OCI-LY1 (cell line): ENCODE measurements around the gene SAMD1.

Source experiments
- H2AFZ ChIP-seq: fragments of 200-600 bp; sonication (generic), shearing (Covaris generic); 2 replicates; pipeline ENCODE4 v1.6.0; 2014; ENCODE audit warnings: antibody characterized with exemption, mild to moderate bottlenecking, low read length
- H3F3A ChIP-seq: fragments of 200-600 bp; sonication (generic), shearing (Covaris generic); 2 replicates; pipeline ENCODE4 v1.6.0; 2014; ENCODE audit warnings: mild to moderate bottlenecking, antibody characterized with exemption, low read length, moderate library complexity; ENCODE audit not compliant: insufficient read depth
- H3K27ac ChIP-seq: fragments of 200-600 bp; sonication (generic); 2 replicates; pipeline ENCODE4 v1.5.1; 2014; ENCODE audit warnings: low read length, mixed run types, mild to moderate bottlenecking, low read depth; ENCODE audit not compliant: poor library complexity, severe bottlenecking
- H3K27me3 ChIP-seq: fragments of 200-600 bp; sonication (generic); 2 replicates; pipeline ENCODE4 v1.6.0; 2014; ENCODE audit warnings: antibody characterized with exemption, mild to moderate bottlenecking, low read length, moderate library complexity; ENCODE audit not compliant: insufficient read depth
- H3K36me3 ChIP-seq: fragments of 200-600 bp; sonication (generic); 2 replicates; pipeline ENCODE4 v1.6.1; 2014; ENCODE audit warnings: mild to moderate bottlenecking, antibody characterized with exemption, low read length, moderate library complexity, mixed read lengths; ENCODE audit not compliant: insufficient read depth
- H3K4me1 ChIP-seq: fragments of 200-600 bp; sonication (generic); 2 replicates; pipeline ENCODE4 v1.5.1; 2014; ENCODE audit warnings: mild to moderate bottlenecking, low read length, moderate library complexity; ENCODE audit not compliant: insufficient read depth, severe bottlenecking
- H3K4me2 ChIP-seq: fragments of 200-600 bp; sonication (generic), shearing (Covaris generic); 2 replicates; pipeline ENCODE4 v1.6.1; 2014; ENCODE audit warnings: low read length
- H3K4me3 ChIP-seq: fragments of 200-600 bp; sonication (generic); 2 replicates; pipeline ENCODE4 v1.5.1; 2014; ENCODE audit warnings: low read length, low read depth, mild to moderate bottlenecking, mixed read lengths; ENCODE audit not compliant: poor library complexity, severe bottlenecking
- H3K79me2 ChIP-seq: fragments of 200-600 bp; shearing (Covaris generic); 2 replicates; pipeline ENCODE4 v1.6.1; 2016; ENCODE audit warnings: mixed run types, low read length, mixed read lengths; ENCODE audit not compliant: insufficient read depth
- H3K9ac ChIP-seq: fragments of 200-600 bp; sonication (generic), shearing (Covaris generic); 2 replicates; pipeline ENCODE4 v1.6.1; 2014; ENCODE audit warnings: mild to moderate bottlenecking, low read length, mixed read lengths
- H3K9me2 ChIP-seq: fragments of 200-600 bp; sonication (generic), shearing (Covaris generic); 2 replicates; pipeline ENCODE4 v1.6.1; 2014; ENCODE audit warnings: low read depth, mild to moderate bottlenecking, low read length, mixed read lengths
- H3K9me3 ChIP-seq: fragments of 200-600 bp; shearing (Covaris generic); 2 replicates; pipeline ENCODE4 v1.6.1; 2014; ENCODE audit warnings: low read length, mixed read lengths
- H4K20me1 ChIP-seq: fragments of 200-600 bp; sonication (generic), shearing (Covaris generic); 2 replicates; pipeline ENCODE4 v1.6.0; 2016; ENCODE audit warnings: mild to moderate bottlenecking, low read length; ENCODE audit not compliant: insufficient read depth
- EZH2 ChIP-seq: fragments of 200-600 bp; sonication (generic), shearing (Covaris generic); IDR thresholded peaks from 2 replicates; pipeline ENCODE4 v1.8.0; 2017; ENCODE audit warnings: borderline replicate concordance, mixed run types, mild to moderate bottlenecking, antibody characterized with exemption, low read length, moderate library complexity, mixed read lengths
- TF ChIP-seq, protein P1 (sequence below): fragments of 200-600 bp; sonication (generic), shearing (Covaris generic); IDR thresholded peaks from 2 replicates; pipeline ENCODE4 v1.5.1; 2017; ENCODE audit warnings: mild to moderate bottlenecking, antibody characterized with exemption, low read length, moderate library complexity, mixed read lengths

The SAMD1 gene

DNA sequence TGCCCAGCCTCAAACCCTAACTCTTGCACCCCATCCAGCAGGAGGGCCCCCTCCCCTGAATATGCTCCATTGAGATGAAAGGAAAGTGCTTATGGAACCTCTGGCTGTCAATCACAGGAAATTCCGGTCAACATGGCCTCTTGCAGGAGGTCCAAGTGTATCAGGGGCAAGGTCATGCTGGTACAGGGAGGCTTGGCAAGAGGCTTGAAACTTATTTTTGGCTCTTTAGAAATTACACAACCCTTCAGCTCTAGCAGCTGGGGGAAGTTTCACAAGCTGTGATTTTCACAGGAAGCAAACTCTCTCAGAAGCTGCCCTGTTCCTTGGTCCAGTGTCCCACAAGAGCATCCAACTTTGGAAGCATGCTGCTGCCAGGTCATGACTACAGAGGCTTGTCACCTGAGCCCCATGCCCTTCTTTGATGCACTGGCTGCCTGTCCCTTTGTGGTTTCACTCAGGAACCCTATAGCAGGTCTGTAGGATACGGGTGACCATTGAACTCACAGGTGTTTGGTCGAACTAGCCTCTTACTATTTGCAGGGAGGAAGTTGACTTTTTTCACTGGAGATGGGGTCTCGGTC, 37.5 kb upstream of the SAMD1 start:
- no peaks in the 10 kb centered on the region for H3F3A ChIP-seq
- H3K4me1 ChIP-seq, result peaks cover 4% of the 10 kb centered on the region
- no peaks in the 10 kb centered on the region for H4K20me1 ChIP-seq
- no peaks in the 10 kb centered on the region for H3K9me3 ChIP-seq
- no peak overlapping the region for H3K4me3 ChIP-seq
- H3K9ac ChIP-seq, result no peak overlapping the region
- peaks cover 60% of the 10 kb centered on the region for H3K36me3 ChIP-seq
- TF ChIP-seq EZH2, result no peak
- TF ChIP-seq, protein P1, sequence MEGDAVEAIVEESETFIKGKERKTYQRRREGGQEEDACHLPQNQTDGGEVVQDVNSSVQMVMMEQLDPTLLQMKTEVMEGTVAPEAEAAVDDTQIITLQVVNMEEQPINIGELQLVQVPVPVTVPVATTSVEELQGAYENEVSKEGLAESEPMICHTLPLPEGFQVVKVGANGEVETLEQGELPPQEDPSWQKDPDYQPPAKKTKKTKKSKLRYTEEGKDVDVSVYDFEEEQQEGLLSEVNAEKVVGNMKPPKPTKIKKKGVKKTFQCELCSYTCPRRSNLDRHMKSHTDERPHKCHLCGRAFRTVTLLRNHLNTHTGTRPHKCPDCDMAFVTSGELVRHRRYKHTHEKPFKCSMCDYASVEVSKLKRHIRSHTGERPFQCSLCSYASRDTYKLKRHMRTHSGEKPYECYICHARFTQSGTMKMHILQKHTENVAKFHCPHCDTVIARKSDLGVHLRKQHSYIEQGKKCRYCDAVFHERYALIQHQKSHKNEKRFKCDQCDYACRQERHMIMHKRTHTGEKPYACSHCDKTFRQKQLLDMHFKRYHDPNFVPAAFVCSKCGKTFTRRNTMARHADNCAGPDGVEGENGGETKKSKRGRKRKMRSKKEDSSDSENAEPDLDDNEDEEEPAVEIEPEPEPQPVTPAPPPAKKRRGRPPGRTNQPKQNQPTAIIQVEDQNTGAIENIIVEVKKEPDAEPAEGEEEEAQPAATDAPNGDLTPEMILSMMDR, result no peak
- H3K27me3 ChIP-seq, result no peaks in the 10 kb centered on the region
- no peaks in the 10 kb centered on the region for H3K9me2 ChIP-seq
- peak overlapping the region; percentile 11 for H3K27ac ChIP-seq
- no peak overlapping the region for H3K4me2 ChIP-seq
- no peak overlapping the region for H2AFZ ChIP-seq
- no peaks in the 10 kb centered on the region for H3K79me2 ChIP-seq

DNA sequence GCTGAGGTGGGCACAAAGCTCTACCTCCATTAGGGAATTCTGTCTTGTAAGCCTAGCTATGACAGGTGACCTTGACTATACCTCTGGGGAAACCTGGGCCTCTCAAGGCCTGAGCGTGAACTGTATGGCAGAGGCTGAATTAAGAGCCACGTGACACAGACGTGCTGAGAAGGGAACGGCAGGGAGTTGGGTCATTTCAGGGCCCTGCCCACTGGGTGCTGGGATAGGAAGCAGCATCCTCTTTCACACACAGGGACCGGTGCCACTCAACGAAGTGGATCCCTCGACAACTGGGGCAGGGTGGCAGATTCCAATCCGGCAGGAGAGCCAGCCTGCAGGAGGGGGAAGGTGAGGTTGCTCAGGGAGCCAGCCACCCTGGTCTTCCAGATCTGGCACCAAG, 36.6 kb upstream of the SAMD1 start:
- no peaks in the 10 kb centered on the region for H4K20me1 ChIP-seq
- H3K9me3 ChIP-seq, result no peaks in the 10 kb centered on the region
- H2AFZ ChIP-seq, result no peak overlapping the region
- no peaks in the 10 kb centered on the region for H3K79me2 ChIP-seq
- H3K36me3 ChIP-seq, result peaks cover 60% of the 10 kb centered on the region
- H3K27ac ChIP-seq, result no peak overlapping the region
- TF ChIP-seq, protein P1, result no peak
- TF ChIP-seq EZH2, result no peak
- H3K4me1 ChIP-seq, result peaks cover 4% of the 10 kb centered on the region
- no peaks in the 10 kb centered on the region for H3K9me2 ChIP-seq
- H3K9ac ChIP-seq, result no peak overlapping the region
- no peaks in the 10 kb centered on the region for H3F3A ChIP-seq
- no peak overlapping the region for H3K4me3 ChIP-seq
- H3K27me3 ChIP-seq, result no peaks in the 10 kb centered on the region
- H3K4me2 ChIP-seq, result no peak overlapping the region

DNA sequence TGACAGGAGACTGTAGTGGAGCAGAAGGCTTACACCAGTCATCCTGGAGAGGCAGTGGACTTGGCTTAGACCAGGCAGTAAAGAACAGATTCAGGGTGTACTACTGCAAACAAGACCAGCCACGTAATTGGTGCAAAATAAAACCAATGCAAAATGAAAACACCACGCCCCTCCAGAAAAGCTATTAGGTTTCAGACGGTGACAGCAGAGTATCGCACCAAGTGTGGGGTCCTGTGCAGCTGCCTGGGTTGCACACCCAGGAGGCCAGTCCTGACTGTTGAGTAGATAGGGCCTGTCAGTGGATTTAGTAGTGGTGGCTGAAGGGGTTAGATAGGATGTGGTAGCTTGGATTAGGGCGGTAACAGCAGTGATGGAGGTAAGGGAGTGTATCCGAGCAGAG, 32.4 kb upstream of the SAMD1 start:
- no peak overlapping the region for H3K4me2 ChIP-seq
- TF ChIP-seq EZH2, result no peak
- TF ChIP-seq, protein P1, result no peak
- peaks cover 9% of the 10 kb centered on the region for H3K4me1 ChIP-seq
- no peak overlapping the region for H3K4me3 ChIP-seq
- H3K9ac ChIP-seq, result no peak overlapping the region
- no peaks in the 10 kb centered on the region for H3K9me2 ChIP-seq
- H3F3A ChIP-seq, result 0 out of 2 replicates have a peak, but pooled peaks cover 4% of the 10 kb centered on the region
- H3K9me3 ChIP-seq, result no peaks in the 10 kb centered on the region
- H2AFZ ChIP-seq, result no peak overlapping the region
- H3K79me2 ChIP-seq, result no peaks in the 10 kb centered on the region
- H3K27me3 ChIP-seq, result no peaks in the 10 kb centered on the region
- H3K36me3 ChIP-seq, result peaks cover 38% of the 10 kb centered on the region
- H4K20me1 ChIP-seq, result no peaks in the 10 kb centered on the region
- no peak overlapping the region for H3K27ac ChIP-seq
